Measurements from ENCODE around the gene CFAP46. TPM values are rescaled to one million over a fixed set of nuclear protein-coding genes. Genes with fewer than 3 reads are reported as not detected.

Gene CFAP46
- total and polyA plus RNA-seq, 12 donors = 0.36 to 1.9 (median 1.1) TPM

GRCh38 chr10:132881186-132881920 lies 61.0 kb downstream of the CFAP46 start:
- DNase-seq (peak in 1 of 2 donors; percentile 5), ATAC-seq (no peak)
- intact Hi-C loops (cut with DNase I) = no loop called here
- Histone ChIP-seq H3K4me1 (no peaks in the 10 kb centered on the region), H3K9me3 (no peaks in the 10 kb centered on the region), H3K36me3 (no peaks in the 10 kb centered on the region), H3K27me3 (peaks cover 0 to 43% (median 28%) of the 10 kb centered on the region in 7 donors), H3K27ac (no peak overlapping the region), H3K4me3 (no peak overlapping the region)
- no peak for TF ChIP-seq CTCF (IDR thresholded peaks at IDR 0.05)
- 91 to 92% methylated on average over 23 of the region's 23 CpGs for WGBS, 2 donors

- Histone ChIP-seq H3K4me3 (no peak overlapping the region), H3K27me3 (peaks cover 0 to 43% (median 28%) of the 10 kb centered on the region in 7 donors), H3K9me3 (peaks cover 0 to 3% (median 0%) of the 10 kb centered on the region in 11 donors), H3K4me1 (no peaks in the 10 kb centered on the region), H3K27ac (no peak overlapping the region), H3K36me3 (no peaks in the 10 kb centered on the region)
- peak in 1 of 2 donors; percentile 1 for DNase-seq
- no peak for ATAC-seq
- intact Hi-C loops (cut with DNase I) = no loop called here
- TF ChIP-seq CTCF (IDR thresholded peaks at IDR 0.05) = no peak
- 84 to 88% methylated on average over 35 of the region's 35 CpGs for WGBS, 2 donors
These were observed 62.0 kb downstream of the CFAP46 start for GRCh38 chr10:132880128-132880981.

- peaks cover 0 to 9% (median 0%) of the 10 kb centered on the region in 11 donors for H3K9me3 ChIP-seq
- no peak overlapping the region for H3K27ac ChIP-seq
- H3K4me1 ChIP-seq = no peaks in the 10 kb centered on the region
- H3K27me3 ChIP-seq = peaks cover 0 to 43% (median 28%) of the 10 kb centered on the region in 7 donors
- H3K36me3 ChIP-seq = no peaks in the 10 kb centered on the region
- intact Hi-C loops (cut with DNase I) = no loop called here
- no peak overlapping the region for H3K4me3 ChIP-seq
- no peak for TF ChIP-seq CTCF (IDR thresholded peaks at IDR 0.05)
- ATAC-seq (peak in 4 of 8 donors; percentile 22 to 42 (median 32)), DNase-seq (peak in 1 of 2 donors; percentile 11)
- 41 to 50% methylated on average over 36 to 38 of the region's 38 CpGs for WGBS, 2 donors
These were observed 62.8 kb downstream of the CFAP46 start for GRCh38 chr10:132879408-132880127.
